ENCODE results near the gene CAB39. TPM values are rescaled to one million over a fixed set of nuclear protein-coding genes. Genes with fewer than 3 reads are reported as not detected.
A peak's percentile ranks its signal among the peaks of the same experiment; 100 is the strongest.

CAB39 gene

DNA sequence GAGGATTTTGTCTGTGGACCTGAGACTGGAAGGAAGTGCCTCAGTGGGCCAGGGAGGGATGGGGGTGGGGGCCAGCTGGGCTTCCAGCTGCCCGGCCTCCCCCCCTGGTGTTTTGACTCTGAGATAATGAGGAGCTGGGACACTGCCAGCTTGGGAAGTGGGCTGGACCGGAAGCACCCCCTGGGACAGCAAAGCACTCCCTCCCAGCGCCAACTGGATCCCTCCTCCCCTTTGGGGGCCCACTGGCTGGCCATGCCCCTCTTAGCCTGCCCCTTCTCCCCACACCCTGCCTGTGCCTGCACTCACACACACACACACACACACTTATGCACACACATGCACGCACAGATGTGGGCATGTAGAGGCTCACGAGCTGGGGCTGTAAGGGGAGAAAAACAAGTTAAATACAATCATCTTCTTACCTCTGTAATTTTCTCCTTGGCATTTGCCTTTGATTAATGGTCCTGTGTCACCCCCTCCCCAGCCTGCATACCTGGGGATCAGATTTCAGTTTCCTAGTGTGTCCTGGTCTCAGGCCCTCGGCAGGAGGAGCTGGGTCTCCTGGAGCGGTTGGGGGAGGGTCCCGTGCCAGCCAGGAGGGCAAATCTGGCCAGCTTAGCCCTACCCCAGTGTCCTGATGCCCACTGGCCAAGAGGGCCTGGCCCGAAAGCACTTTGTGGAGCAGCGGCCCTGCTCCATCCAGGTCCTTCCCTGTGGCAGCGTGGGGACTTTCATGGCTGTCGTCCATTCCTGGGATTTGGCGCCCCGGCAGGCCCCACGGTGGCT is 155.7 kb downstream of the CAB39 start:
- Histone ChIP-seq H3K4ac (ENCODE audit: low read depth, low read length) (peak overlapping the region; percentile 63), H3K36me3 (ENCODE audit: control insufficient read depth, insufficient read depth, low read length) (no peaks in the 10 kb centered on the region), H2BK120ac (ENCODE audit: low read depth, low read length) (no peak overlapping the region), H2AK5ac (ENCODE audit: low read length) (no peak overlapping the region), H3K56ac (ENCODE audit: low read length) (peak overlapping the region; percentile 79), H3K4me2 (ENCODE audit: low read length) (peak overlapping the region; percentile 71), H3K4me3 (ENCODE audit: low read length) (no peak overlapping the region), H3K27ac (ENCODE audit: low read depth, low read length) (peak overlapping the region; percentile 83), H4K8ac (ENCODE audit: low read depth, low read length) (no peak overlapping the region), H3K79me2 (ENCODE audit: control insufficient read depth, insufficient read depth, low read length) (peaks cover 82% of the 10 kb centered on the region), H3K18ac (ENCODE audit: low read length) (peak overlapping the region; percentile 42), H3K4me1 (ENCODE audit: control insufficient read depth, low read depth, low read length) (peaks cover 41% of the 10 kb centered on the region), H2BK15ac (replicated peaks; ENCODE audit: low read depth) (no peak overlapping the region), H3K23ac (ENCODE audit: low read length) (no peak overlapping the region), H3K27me3 (ENCODE audit: insufficient read depth, low read length, poor library complexity) (no peaks in the 10 kb centered on the region), H3K79me1 (ENCODE audit: low read length) (peaks cover 19% of the 10 kb centered on the region), H2BK5ac (ENCODE audit: low read length) (peak overlapping the region; percentile 92), H3K9ac (ENCODE audit: low read length) (peak overlapping the region; percentile 67), H4K5ac (ENCODE audit: low read length) (no peak overlapping the region)
- WGBS (ENCODE audit: extremely low coverage, insufficient coverage, low lambda C conversion rate): no CpG with 5 or more reads among the region's 15 CpGs
- DNase-seq: peak; percentile 91

DNA sequence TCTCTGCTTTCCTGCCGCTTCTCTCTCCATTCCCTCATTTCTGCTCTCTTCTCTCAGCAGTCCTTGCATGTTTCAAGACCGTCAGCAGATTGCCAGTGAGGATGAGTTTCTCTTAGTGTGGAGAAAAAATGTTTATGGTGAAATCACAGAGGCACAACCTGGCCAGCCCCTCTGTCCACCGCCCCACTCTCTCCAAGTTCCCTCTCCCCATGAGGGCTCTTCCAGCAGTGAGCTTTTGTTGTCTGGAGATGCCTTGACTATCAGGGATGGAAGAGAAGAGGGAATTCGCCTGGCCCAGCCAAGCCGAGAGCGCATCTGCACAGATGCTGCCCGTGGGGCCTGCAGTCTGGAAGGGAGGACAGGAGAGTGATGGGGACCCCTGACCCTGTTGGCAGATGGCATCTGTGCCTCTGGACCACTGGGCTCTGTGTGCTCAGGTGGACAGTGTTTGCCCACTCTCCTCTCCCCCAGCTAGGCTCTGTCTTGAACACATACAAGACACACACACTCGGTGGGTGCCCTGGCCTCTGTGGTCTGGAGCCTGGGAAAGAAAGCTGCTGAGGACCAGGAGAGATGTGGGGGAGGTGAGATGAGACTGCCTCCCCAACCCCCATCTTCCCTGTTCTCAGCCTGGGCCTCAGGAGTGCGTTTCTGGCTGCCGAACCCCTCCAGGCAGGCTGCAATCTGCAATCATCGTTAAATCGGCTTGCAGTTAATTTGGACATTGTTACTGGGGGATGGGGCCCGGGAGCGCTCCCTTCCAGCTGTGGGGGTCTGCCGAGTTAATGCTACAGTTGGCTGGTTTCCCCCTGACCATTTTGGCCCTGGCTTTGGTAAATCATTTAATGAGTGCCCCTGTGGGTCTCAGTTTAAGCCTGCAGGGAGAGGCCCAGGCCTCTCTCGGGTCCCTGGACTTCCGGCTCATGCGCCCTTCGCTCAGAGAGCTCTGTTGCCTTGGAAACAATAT is 156.6 kb downstream of the CAB39 start:
- peak overlapping the region; percentile 79 for H3K56ac ChIP-seq (ENCODE audit: low read length)
- peak overlapping the region; percentile 48 for H3K23ac ChIP-seq (ENCODE audit: low read length)
- H4K8ac ChIP-seq (ENCODE audit: low read depth, low read length): no peak overlapping the region
- H2BK120ac ChIP-seq (ENCODE audit: low read depth, low read length): no peak overlapping the region
- peak overlapping the region; percentile 83 for H3K27ac ChIP-seq (ENCODE audit: low read depth, low read length)
- peak overlapping the region; percentile 1 for H3K4ac ChIP-seq (ENCODE audit: low read depth, low read length)
- H3K36me3 ChIP-seq (ENCODE audit: control insufficient read depth, insufficient read depth, low read length): peaks cover 4% of the 10 kb centered on the region
- peak overlapping the region; percentile 7 for H3K4me2 ChIP-seq (ENCODE audit: low read length)
- peak overlapping the region; percentile 39 for H3K9ac ChIP-seq (ENCODE audit: low read length)
- peaks cover 36% of the 10 kb centered on the region for H3K4me1 ChIP-seq (ENCODE audit: control insufficient read depth, low read depth, low read length)
- H3K79me1 ChIP-seq (ENCODE audit: low read length): peaks cover 26% of the 10 kb centered on the region
- no peak overlapping the region for H3K4me3 ChIP-seq (ENCODE audit: low read length)
- no peaks in the 10 kb centered on the region for H3K27me3 ChIP-seq (ENCODE audit: insufficient read depth, low read length, poor library complexity)
- no CpG with 5 or more reads among the region's 19 CpGs for WGBS (ENCODE audit: extremely low coverage, insufficient coverage, low lambda C conversion rate)
- H2AK5ac ChIP-seq (ENCODE audit: low read length): peak overlapping the region; percentile 3
- DNase-seq: peak; percentile 72
- peak overlapping the region; percentile 42 for H3K18ac ChIP-seq (ENCODE audit: low read length)
- H2BK5ac ChIP-seq (ENCODE audit: low read length): peak overlapping the region; percentile 87
- H3K79me2 ChIP-seq (ENCODE audit: control insufficient read depth, insufficient read depth, low read length): peaks cover 91% of the 10 kb centered on the region
- no peak overlapping the region for H2BK15ac ChIP-seq (replicated peaks; ENCODE audit: low read depth)
- H4K5ac ChIP-seq (ENCODE audit: low read length): no peak overlapping the region

DNA sequence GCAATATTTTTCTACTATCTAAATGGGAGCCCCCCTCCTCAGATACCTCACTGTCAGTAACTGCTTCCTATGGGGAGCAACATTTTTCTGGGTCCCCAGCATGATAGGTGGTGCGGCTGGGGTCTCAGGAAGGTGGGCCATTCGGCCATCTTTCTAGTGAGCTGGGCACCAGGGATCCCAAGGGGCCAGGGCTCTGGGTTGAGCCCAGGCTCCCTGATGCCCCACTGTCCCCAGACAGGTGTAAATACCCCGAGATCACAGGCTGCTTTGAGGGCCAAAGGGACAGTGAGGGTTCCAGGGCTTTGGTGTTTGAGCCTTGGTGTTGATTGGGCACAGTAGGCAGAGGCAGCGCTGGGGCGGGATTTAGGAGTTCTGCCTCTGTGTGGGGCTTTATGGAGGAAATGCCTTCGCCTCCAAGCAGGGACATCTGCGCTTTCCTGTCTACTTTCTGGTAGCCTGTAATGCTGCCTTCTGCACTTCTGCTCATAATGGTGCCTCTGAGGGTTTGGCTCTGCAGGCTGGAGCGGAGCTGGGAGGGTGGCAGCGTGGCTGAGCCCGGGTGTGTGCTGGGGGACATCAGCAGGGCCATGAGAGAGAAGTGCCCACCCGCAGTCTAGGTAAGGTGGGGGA is 157.4 kb downstream of the CAB39 start:
- Histone ChIP-seq H3K4me3 (ENCODE audit: low read length) (no peak overlapping the region), H3K9ac (ENCODE audit: low read length) (peak overlapping the region; percentile 39), H2BK15ac (replicated peaks; ENCODE audit: low read depth) (no peak overlapping the region), H2BK120ac (ENCODE audit: low read depth, low read length) (no peak overlapping the region), H2BK5ac (ENCODE audit: low read length) (peak overlapping the region; percentile 87), H3K27me3 (ENCODE audit: insufficient read depth, low read length, poor library complexity) (no peaks in the 10 kb centered on the region), H4K8ac (ENCODE audit: low read depth, low read length) (no peak overlapping the region), H3K4me1 (ENCODE audit: control insufficient read depth, low read depth, low read length) (peaks cover 36% of the 10 kb centered on the region), H3K79me1 (ENCODE audit: low read length) (peaks cover 33% of the 10 kb centered on the region), H3K23ac (ENCODE audit: low read length) (peak overlapping the region; percentile 95), H3K79me2 (ENCODE audit: control insufficient read depth, insufficient read depth, low read length) (peaks cover 94% of the 10 kb centered on the region), H3K18ac (ENCODE audit: low read length) (peak overlapping the region; percentile 20), H2AK5ac (ENCODE audit: low read length) (peak overlapping the region; percentile 97), H3K56ac (ENCODE audit: low read length) (peak overlapping the region; percentile 79), H3K27ac (ENCODE audit: low read depth, low read length) (peak overlapping the region; percentile 83), H3K4ac (ENCODE audit: low read depth, low read length) (no peak overlapping the region), H3K4me2 (ENCODE audit: low read length) (peak overlapping the region; percentile 20), H4K5ac (ENCODE audit: low read length) (no peak overlapping the region), H3K36me3 (ENCODE audit: control insufficient read depth, insufficient read depth, low read length) (peaks cover 7% of the 10 kb centered on the region)
- no CpG with 5 or more reads among the region's 11 CpGs for WGBS (ENCODE audit: extremely low coverage, insufficient coverage, low lambda C conversion rate)
- no peak for DNase-seq

Small RNA genes within 50 kb of the gene (small RNA-seq; reads per million reads assigned to genes)
- not detected for gene BANF1P3 (ENCODE audit: insufficient read depth)
- gene RNU6-268P (ENCODE audit: insufficient read depth): not detected
